ENCODE results near the gene PTPRN. TPM values are rescaled to one million over a fixed set of nuclear protein-coding genes. Genes with fewer than 3 reads are reported as not detected.

PTPRN gene
- total RNA-seq, 1 experiment from 2014 or later: not detected

DNA sequence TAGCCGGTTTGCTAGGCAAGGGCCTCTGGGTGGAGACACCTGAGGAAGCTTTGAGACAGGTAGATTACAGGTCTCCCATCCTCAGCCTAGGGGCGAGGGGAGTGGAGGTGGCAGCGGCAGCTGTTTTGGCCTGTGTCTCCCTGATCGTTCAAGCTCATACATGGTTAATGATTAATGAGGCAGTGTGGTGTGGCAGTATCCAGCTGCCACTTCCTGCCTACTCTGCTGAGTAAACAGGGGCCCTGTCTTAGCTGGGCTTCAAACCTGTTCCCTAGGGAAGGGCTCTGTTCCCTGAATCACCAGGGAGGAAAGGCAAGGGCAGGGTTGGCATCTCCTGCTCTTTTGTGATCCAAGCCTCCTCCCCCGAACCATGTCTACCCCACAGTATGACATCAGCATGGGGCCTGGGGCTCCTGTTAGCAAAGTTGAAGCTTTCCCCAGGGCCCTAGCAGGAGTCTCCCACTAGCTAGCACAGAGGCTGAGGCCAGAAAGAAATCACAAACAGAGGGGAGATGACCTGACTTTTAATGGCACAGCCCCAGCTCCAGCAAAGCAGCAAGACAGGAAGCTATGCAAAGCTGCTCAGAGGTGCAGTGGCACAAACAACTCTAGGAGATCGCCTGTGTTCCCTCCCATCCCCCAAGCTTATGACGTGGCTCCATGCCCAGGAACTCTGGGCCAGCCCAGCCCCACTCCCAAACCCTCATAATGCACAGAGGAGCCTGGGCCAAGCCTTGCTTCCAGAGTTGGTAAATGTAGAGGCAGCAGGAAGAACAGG lies 59.8 kb downstream of the PTPRN start:
- DNase-seq (ENCODE audit: low read depth, low spot score): no peak
- Histone ChIP-seq H3K27ac (ENCODE audit: low read depth, low read length) (peak overlapping the region; percentile 63), H3K36me3 (ENCODE audit: control insufficient read depth in 1 of 2, insufficient read depth in 2 of 2, low read length in 2 of 2) (peaks cover 3 to 5% of the 10 kb centered on the region in 2 experiments; a peak in 2 of 4 replicates), H3K4me1 (ENCODE audit: control insufficient read depth in 1 of 2, insufficient read depth in 2 of 2, low read length in 2 of 2) (peaks cover 35 to 70% of the 10 kb centered on the region in 2 experiments), H3K79me2 (ENCODE audit: insufficient read depth, low read length) (peaks cover 35% of the 10 kb centered on the region; the same call in 1 of the 2 replicates), H3K27me3 (ENCODE audit: insufficient read depth, low read length) (no peaks in the 10 kb centered on the region), H3K9me3 (ENCODE audit: control insufficient read depth in 1 of 2, insufficient read depth in 1 of 2, low read depth in 1 of 2, low read length in 2 of 2) (no peaks in the 10 kb centered on the region), H2AFZ (ENCODE audit: low read depth, low read length, poor library complexity, severe bottlenecking) (no peak overlapping the region), H3K4me3 (replicated peaks in 1 of 2; ENCODE audit: low read depth in 1 of 2, low read length in 2 of 2) (peak overlapping the region in 1 of 2 experiments; percentile 27; a peak in 2 of 4 replicates), H4K20me1 (ENCODE audit: insufficient read depth) (no peaks in the 10 kb centered on the region), H3K4me2 (ENCODE audit: low read length) (peak overlapping the region; percentile 69), H3K9ac (ENCODE audit: low read length) (peak overlapping the region; percentile 38), H3K9me2 (ENCODE audit: insufficient read depth) (no peaks in the 10 kb centered on the region)
- RAD21 ChIA-PET (ENCODE audit: low non-redundant PET in 1 of 2, low total read pairs in 2 of 2, uncharacterized antibody in 2 of 2, unreplicated experiment in 2 of 2): interaction anchor here in 1 of 2 experiments (1.1 kb wide), 1 partner anchor 25 kb away, joined by 3 read pairs; no protein-coding TSS in a partner anchor
- BruUV-seq (replicated peaks): no TSS peak
- POLR2A ChIA-PET: interaction anchor here (1.2 to 1.8 kb wide), 8 partner anchors 20 to 45 kb away, joined by 3 to 8 read pairs (median 4); partner anchors contain the start of genes ANKZF1, ATG9A, DNAJB2 and ZFAND2B
- CTCF ChIA-PET: interaction anchor here (1.1 to 2.8 kb wide), 7 partner anchors 25 to 73 kb away, joined by 3 to 14 read pairs (median 4); partner anchors contain the start of genes CNPPD1 and DNAJB2
- no peak for ATAC-seq
- TF ChIP-seq RAD21 (IDR thresholded peaks at IDR 0.05; ENCODE audit: low read depth) (no peak), CEBPB (IDR thresholded peaks at IDR 0.05; ENCODE audit: low read depth) (no peak), YY1 (IDR thresholded peaks at IDR 0.05; ENCODE audit: extremely low read depth, insufficient replicate concordance, low read depth, low read length) (no peak), SP1 (IDR thresholded peaks at IDR 0.05; ENCODE audit: low read depth) (no peak), POLR2A (IDR thresholded peaks at IDR 0.05; ENCODE audit: borderline replicate concordance, extremely low read depth, insufficient read depth, insufficient read length) (no peak), FOSL1 (IDR thresholded peaks at IDR 0.05; ENCODE audit: low read depth) (no peak), SRF (IDR thresholded peaks at IDR 0.05; ENCODE audit: low read depth) (no peak), POLR2AphosphoS5 (IDR thresholded peaks at IDR 0.05; ENCODE audit: low read depth, low read length) (no peak; the same call in none of the 2 replicates), ZNF274 (IDR thresholded peaks at IDR 0.05; ENCODE audit: low read depth, low read length) (no peak), EZH2phosphoT487 (IDR thresholded peaks at IDR 0.05; ENCODE audit: borderline replicate concordance) (no peak), ZFX (IDR thresholded peaks at IDR 0.05) (no peak), SIN3A (IDR thresholded peaks at IDR 0.05; ENCODE audit: low read depth) (no peak), EZH2 (IDR thresholded peaks at IDR 0.05) (no peak)
- TF ChIP-seq, protein P1, sequence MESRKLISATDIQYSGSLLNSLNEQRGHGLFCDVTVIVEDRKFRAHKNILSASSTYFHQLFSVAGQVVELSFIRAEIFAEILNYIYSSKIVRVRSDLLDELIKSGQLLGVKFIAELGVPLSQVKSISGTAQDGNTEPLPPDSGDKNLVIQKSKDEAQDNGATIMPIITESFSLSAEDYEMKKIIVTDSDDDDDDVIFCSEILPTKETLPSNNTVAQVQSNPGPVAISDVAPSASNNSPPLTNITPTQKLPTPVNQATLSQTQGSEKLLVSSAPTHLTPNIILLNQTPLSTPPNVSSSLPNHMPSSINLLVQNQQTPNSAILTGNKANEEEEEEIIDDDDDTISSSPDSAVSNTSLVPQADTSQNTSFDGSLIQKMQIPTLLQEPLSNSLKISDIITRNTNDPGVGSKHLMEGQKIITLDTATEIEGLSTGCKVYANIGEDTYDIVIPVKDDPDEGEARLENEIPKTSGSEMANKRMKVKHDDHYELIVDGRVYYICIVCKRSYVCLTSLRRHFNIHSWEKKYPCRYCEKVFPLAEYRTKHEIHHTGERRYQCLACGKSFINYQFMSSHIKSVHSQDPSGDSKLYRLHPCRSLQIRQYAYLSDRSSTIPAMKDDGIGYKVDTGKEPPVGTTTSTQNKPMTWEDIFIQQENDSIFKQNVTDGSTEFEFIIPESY (IDR thresholded peaks at IDR 0.05; ENCODE audit: extremely low read depth, insufficient replicate concordance, low read length): no peak
- TF ChIP-seq, protein P2, sequence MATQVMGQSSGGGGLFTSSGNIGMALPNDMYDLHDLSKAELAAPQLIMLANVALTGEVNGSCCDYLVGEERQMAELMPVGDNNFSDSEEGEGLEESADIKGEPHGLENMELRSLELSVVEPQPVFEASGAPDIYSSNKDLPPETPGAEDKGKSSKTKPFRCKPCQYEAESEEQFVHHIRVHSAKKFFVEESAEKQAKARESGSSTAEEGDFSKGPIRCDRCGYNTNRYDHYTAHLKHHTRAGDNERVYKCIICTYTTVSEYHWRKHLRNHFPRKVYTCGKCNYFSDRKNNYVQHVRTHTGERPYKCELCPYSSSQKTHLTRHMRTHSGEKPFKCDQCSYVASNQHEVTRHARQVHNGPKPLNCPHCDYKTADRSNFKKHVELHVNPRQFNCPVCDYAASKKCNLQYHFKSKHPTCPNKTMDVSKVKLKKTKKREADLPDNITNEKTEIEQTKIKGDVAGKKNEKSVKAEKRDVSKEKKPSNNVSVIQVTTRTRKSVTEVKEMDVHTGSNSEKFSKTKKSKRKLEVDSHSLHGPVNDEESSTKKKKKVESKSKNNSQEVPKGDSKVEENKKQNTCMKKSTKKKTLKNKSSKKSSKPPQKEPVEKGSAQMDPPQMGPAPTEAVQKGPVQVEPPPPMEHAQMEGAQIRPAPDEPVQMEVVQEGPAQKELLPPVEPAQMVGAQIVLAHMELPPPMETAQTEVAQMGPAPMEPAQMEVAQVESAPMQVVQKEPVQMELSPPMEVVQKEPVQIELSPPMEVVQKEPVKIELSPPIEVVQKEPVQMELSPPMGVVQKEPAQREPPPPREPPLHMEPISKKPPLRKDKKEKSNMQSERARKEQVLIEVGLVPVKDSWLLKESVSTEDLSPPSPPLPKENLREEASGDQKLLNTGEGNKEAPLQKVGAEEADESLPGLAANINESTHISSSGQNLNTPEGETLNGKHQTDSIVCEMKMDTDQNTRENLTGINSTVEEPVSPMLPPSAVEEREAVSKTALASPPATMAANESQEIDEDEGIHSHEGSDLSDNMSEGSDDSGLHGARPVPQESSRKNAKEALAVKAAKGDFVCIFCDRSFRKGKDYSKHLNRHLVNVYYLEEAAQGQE (IDR thresholded peaks at IDR 0.05; ENCODE audit: low read depth): no peak
- intact Hi-C loops (cut with micrococcal nuclease): no loop called here

Data from HCT116 (cell line).